ENCODE measurements around the gene MVB12B. TPM values are rescaled to one million over a fixed set of nuclear protein-coding genes. Genes with fewer than 3 reads are reported as not detected.

The MVB12B gene
- total and polyA plus RNA-seq, 2 of the 4 experiments (the other 2 are of a cell fraction) = 2.0 to 4.0 TPM

GRCh38 chr9:126304971-126305320, 21.7 kb upstream of the MVB12B start:
- Histone ChIP-seq H3K23ac (ENCODE audit: low read depth, low read length) (no peak overlapping the region), H3K9me3 (ENCODE audit: control insufficient read depth, insufficient read depth, low read length) (no peaks in the 10 kb centered on the region), H2AK5ac (ENCODE audit: low read depth, low read length) (no peak overlapping the region), H3K56ac (ENCODE audit: extremely low read depth, insufficient read depth, low read length) (no peak overlapping the region), H3K36me3 (ENCODE audit: control insufficient read depth, insufficient read depth, low read length) (no peaks in the 10 kb centered on the region), H2BK120ac (ENCODE audit: low read depth, low read length) (no peak overlapping the region), H3K4me3 (ENCODE audit: insufficient read depth, low read depth, low read length) (no peak overlapping the region), H3K4ac (ENCODE audit: low read depth, low read length) (no peak overlapping the region), H3K4me1 (ENCODE audit: control insufficient read depth, insufficient read depth, low read length) (no peaks in the 10 kb centered on the region), H2AK9ac (replicated peaks; ENCODE audit: low read depth, low read length, poor library complexity) (no peak overlapping the region), H2AFZ (replicated peaks; ENCODE audit: low read length, poor library complexity) (no peak overlapping the region), H4K8ac (ENCODE audit: low read depth in 2 of 2, low read length in 2 of 2) (no peak overlapping the region), H3K27ac (ENCODE audit: insufficient read depth, low read length) (no peak overlapping the region), H2BK5ac (ENCODE audit: low read depth, low read length, poor library complexity, severe bottlenecking) (no peak overlapping the region), H3K79me1 (ENCODE audit: low read depth in 1 of 2, low read length in 2 of 2) (no peaks in the 10 kb centered on the region), H4K5ac (ENCODE audit: low read depth, low read length) (no peak overlapping the region), H2BK20ac (ENCODE audit: low read depth, low read length) (no peak overlapping the region), H3K14ac (replicated peaks; ENCODE audit: low read depth, low read length) (no peak overlapping the region), H3K4me2 (ENCODE audit: low read depth, low read length) (no peak overlapping the region), H3K18ac (ENCODE audit: low read depth, low read length) (no peak overlapping the region), H3K9ac (ENCODE audit: low read depth, low read length) (no peak overlapping the region), H4K91ac (ENCODE audit: insufficient read depth, low read depth, low read length) (no peak overlapping the region), H4K20me1 (ENCODE audit: insufficient read depth, low read length) (no peaks in the 10 kb centered on the region), H3K27me3 (ENCODE audit: control insufficient read depth, insufficient read depth, low read length) (peaks cover 38% of the 10 kb centered on the region), H2BK15ac (ENCODE audit: low read depth, low read length) (no peak overlapping the region), H3K9me1 (ENCODE audit: insufficient read depth, low read length) (no peaks in the 10 kb centered on the region; the same call in 1 of the 2 replicates)
- WGBS, 2 experiments (ENCODE audit: extremely low coverage in 2 of 2, insufficient read length in 1 of 2) = 33% methylated on average over 1 of the region's 7 CpGs; no CpG with 5 or more reads in 1 of the 2 experiments
- no TSS peak for BruUV-seq (replicated peaks)
- ChIA-PET CTCF (interaction anchor here (0.7 kb wide), 1 partner anchor 94 kb away, joined by 3 read pairs; no protein-coding TSS in a partner anchor), POLR2A (ENCODE audit: unreplicated experiment) (no interaction called here)
- ATAC-seq (ENCODE audit: low read depth) (no peak), DNase-seq (no peak)
- TF ChIP-seq USF2 (IDR thresholded peaks at IDR 0.05; ENCODE audit: low read depth, low read length) = no peak
- no peak for TF ChIP-seq POLR2A (IDR thresholded peaks at IDR 0.05; ENCODE audit: low read depth, low read length)
- TF ChIP-seq FOS (IDR thresholded peaks at IDR 0.05; ENCODE audit: low read depth, low read length) = no peak
- TF ChIP-seq BHLHE40 (IDR thresholded peaks at IDR 0.05; ENCODE audit: low read depth, low read length) = no peak
- TF ChIP-seq ELK1 (IDR thresholded peaks at IDR 0.05; ENCODE audit: borderline replicate concordance, low read depth, low read length) = no peak
- no peak for TF ChIP-seq NFE2L2 (IDR thresholded peaks at IDR 0.05; ENCODE audit: low read depth, low read length)
- no peak for TF ChIP-seq RAD21 (IDR thresholded peaks at IDR 0.05; ENCODE audit: low read length)
- no peak for TF ChIP-seq CEBPB (IDR thresholded peaks at IDR 0.05; ENCODE audit: low read depth, low read length)
- no peak for TF ChIP-seq MAZ (IDR thresholded peaks at IDR 0.05; ENCODE audit: borderline replicate concordance, low read depth, low read length)
- TF ChIP-seq MXI1 (IDR thresholded peaks at IDR 0.05; ENCODE audit: borderline replicate concordance, low read depth, low read length) = no peak
- no peak for TF ChIP-seq CTCF (conservative IDR thresholded peaks at IDR 0.05; ENCODE audit: low read depth, low read length)
- TF ChIP-seq SMC3 (IDR thresholded peaks at IDR 0.05; ENCODE audit: low read depth, low read length) = no peak
- intact Hi-C loops (cut with micrococcal nuclease) = no loop called here
- in situ Hi-C loops (cut with MboI; ENCODE audit: low sequenced_read_pairs) = loop anchor here (5.0 kb wide), 2 partner anchors 92 to 187 kb away; no protein-coding TSS in a partner anchor
- dilution Hi-C loops (cut with HindIII; ENCODE audit: low sequenced_read_pairs, unreplicated experiment) = no loop called here
